ENCODE results near the gene SRGAP1.

- TF ChIP-seq CTCF (conservative IDR thresholded peaks at IDR 0.05): no peak
- no peak for TF ChIP-seq ZFX (IDR thresholded peaks at IDR 0.05)
Measured at GRCh38 chr12:64170730-64171129, 326.2 kb downstream of the SRGAP1 start.

Data from C4-2B (cell line).